ENCODE results near the gene TKFC.

The TKFC gene

DNA sequence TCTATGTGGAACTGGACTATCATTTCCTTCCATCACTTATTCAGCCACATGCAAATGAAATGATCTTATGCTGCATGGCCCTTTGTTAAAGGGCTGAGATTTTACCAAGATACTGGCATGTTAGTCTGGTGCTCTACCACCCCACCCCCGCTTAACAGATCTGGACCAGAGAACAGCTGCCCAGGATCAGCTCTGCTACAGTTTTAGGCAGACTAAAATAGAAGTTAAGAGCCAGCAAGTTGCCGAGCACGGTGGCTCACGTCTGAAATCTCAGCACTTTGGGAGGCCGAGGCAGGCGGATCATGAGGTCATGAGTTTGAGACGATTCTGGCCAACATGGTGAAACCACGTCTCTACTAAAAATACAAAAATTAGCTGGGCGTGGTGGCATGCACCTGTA, 4.7 kb upstream of the TKFC start:
- no peak overlapping the region for H3K4me2 ChIP-seq (ENCODE audit: low read length)
- peaks cover 81% of the 10 kb centered on the region for H3K79me2 ChIP-seq (ENCODE audit: low read length)
- no peak overlapping the region for H3K9ac ChIP-seq (ENCODE audit: low read length)

GRCh38 chr11:61329871-61330270, 3.2 kb upstream of the TKFC start:
- H3K9ac ChIP-seq (ENCODE audit: low read length), result no peak overlapping the region
- no peak overlapping the region for H3K27ac ChIP-seq (ENCODE audit: low read length)
- H3K27me3 ChIP-seq (ENCODE audit: low read depth, low read length), result no peaks in the 10 kb centered on the region
- H3K79me2 ChIP-seq (ENCODE audit: low read length), result peaks cover 89% of the 10 kb centered on the region
- H3K4me2 ChIP-seq (ENCODE audit: low read length), result no peak overlapping the region
- no peak for TF ChIP-seq EZH2phosphoT487 (IDR thresholded peaks at IDR 0.05; ENCODE audit: low read depth)
- TF ChIP-seq, protein P1, sequence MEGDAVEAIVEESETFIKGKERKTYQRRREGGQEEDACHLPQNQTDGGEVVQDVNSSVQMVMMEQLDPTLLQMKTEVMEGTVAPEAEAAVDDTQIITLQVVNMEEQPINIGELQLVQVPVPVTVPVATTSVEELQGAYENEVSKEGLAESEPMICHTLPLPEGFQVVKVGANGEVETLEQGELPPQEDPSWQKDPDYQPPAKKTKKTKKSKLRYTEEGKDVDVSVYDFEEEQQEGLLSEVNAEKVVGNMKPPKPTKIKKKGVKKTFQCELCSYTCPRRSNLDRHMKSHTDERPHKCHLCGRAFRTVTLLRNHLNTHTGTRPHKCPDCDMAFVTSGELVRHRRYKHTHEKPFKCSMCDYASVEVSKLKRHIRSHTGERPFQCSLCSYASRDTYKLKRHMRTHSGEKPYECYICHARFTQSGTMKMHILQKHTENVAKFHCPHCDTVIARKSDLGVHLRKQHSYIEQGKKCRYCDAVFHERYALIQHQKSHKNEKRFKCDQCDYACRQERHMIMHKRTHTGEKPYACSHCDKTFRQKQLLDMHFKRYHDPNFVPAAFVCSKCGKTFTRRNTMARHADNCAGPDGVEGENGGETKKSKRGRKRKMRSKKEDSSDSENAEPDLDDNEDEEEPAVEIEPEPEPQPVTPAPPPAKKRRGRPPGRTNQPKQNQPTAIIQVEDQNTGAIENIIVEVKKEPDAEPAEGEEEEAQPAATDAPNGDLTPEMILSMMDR (IDR thresholded peaks at IDR 0.05; ENCODE audit: low read depth, low read length), result no peak
- peaks cover 46% of the 10 kb centered on the region for H3K36me3 ChIP-seq (replicated peaks; ENCODE audit: low read depth, low read length)
- no peak overlapping the region for H3K4me3 ChIP-seq (ENCODE audit: low read length)
- H2AFZ ChIP-seq (ENCODE audit: low read depth, low read length), result no peak overlapping the region
- H3K9me3 ChIP-seq (ENCODE audit: insufficient read depth, low read length), result no peaks in the 10 kb centered on the region
- H4K20me1 ChIP-seq (ENCODE audit: insufficient read depth, low read length), result peaks cover 14% of the 10 kb centered on the region
- peaks cover 20% of the 10 kb centered on the region for H3K4me1 ChIP-seq (ENCODE audit: low read length)

More for the DNA sequence above, 4.7 kb upstream of the TKFC start:
- no peak for TF ChIP-seq EZH2phosphoT487 (IDR thresholded peaks at IDR 0.05; ENCODE audit: low read depth)
- TF ChIP-seq, protein P1 (IDR thresholded peaks at IDR 0.05; ENCODE audit: low read depth, low read length), result no peak
- Histone ChIP-seq H4K20me1 (ENCODE audit: insufficient read depth, low read length) (peaks cover 14% of the 10 kb centered on the region), H3K9me3 (ENCODE audit: insufficient read depth, low read length) (no peaks in the 10 kb centered on the region), H3K4me3 (ENCODE audit: low read length) (no peak overlapping the region), H2AFZ (ENCODE audit: low read depth, low read length) (no peak overlapping the region), H3K27ac (ENCODE audit: low read length) (no peak overlapping the region), H3K36me3 (replicated peaks; ENCODE audit: low read depth, low read length) (peaks cover 58% of the 10 kb centered on the region), H3K4me1 (ENCODE audit: low read length) (peaks cover 13% of the 10 kb centered on the region), H3K27me3 (ENCODE audit: low read depth, low read length) (no peaks in the 10 kb centered on the region)

DNA sequence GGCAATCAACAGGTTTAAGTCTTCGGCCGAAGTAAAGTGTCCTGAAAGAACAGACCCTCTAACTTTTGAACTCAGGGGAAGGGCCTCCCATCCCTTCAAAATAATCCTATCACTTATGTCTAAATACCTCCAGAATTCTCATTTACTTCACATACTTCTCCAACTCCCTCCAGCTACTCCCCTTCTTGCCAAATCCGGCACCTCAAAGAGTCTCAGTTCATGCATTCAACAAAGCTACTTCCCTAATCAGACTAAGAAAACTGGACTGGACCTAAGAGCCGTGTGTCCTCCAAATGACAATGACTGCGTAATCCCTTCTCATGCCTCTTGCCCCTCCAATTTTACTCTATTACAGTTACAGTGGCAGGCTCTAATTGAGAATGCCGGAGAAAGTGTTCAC, 1.4 kb upstream of the TKFC start:
- Histone ChIP-seq H3K4me1 (ENCODE audit: low read length) (peaks cover 28% of the 10 kb centered on the region), H3K9me3 (ENCODE audit: insufficient read depth, low read length) (no peaks in the 10 kb centered on the region), H4K20me1 (ENCODE audit: insufficient read depth, low read length) (peaks cover 14% of the 10 kb centered on the region), H3K27ac (ENCODE audit: low read length) (no peak overlapping the region), H3K4me2 (ENCODE audit: low read length) (peak overlapping the region; percentile 95), H2AFZ (ENCODE audit: low read depth, low read length) (no peak overlapping the region), H3K4me3 (ENCODE audit: low read length) (peak overlapping the region; percentile 89), H3K9ac (ENCODE audit: low read length) (peak overlapping the region; percentile 89), H3K79me2 (ENCODE audit: low read length) (peaks cover 73% of the 10 kb centered on the region), H3K27me3 (ENCODE audit: low read depth, low read length) (no peaks in the 10 kb centered on the region), H3K36me3 (replicated peaks; ENCODE audit: low read depth, low read length) (peaks cover 36% of the 10 kb centered on the region)
- TF ChIP-seq, protein P1 (IDR thresholded peaks at IDR 0.05; ENCODE audit: low read depth, low read length), result no peak
- TF ChIP-seq EZH2phosphoT487 (IDR thresholded peaks at IDR 0.05; ENCODE audit: low read depth), result no peak

GRCh38 chr11:61332281-61332796, 689 bp upstream of the TKFC start:
- no peaks in the 10 kb centered on the region for H3K27me3 ChIP-seq (ENCODE audit: low read depth, low read length)
- peaks cover 66% of the 10 kb centered on the region for H3K79me2 ChIP-seq (ENCODE audit: low read length)
- peaks cover 29% of the 10 kb centered on the region for H3K4me1 ChIP-seq (ENCODE audit: low read length)

More at GRCh38 chr11:61332281-61332796, 689 bp upstream of the TKFC start:
- Histone ChIP-seq H3K9me3 (ENCODE audit: insufficient read depth, low read length) (no peaks in the 10 kb centered on the region), H4K20me1 (ENCODE audit: insufficient read depth, low read length) (peaks cover 14% of the 10 kb centered on the region), H2AFZ (ENCODE audit: low read depth, low read length) (0 out of 2 replicates have a peak overlapping the region, but pooled peaks have one; percentile 50), H3K4me3 (ENCODE audit: low read length) (peak overlapping the region; percentile 89), H3K36me3 (replicated peaks; ENCODE audit: low read depth, low read length) (peaks cover 32% of the 10 kb centered on the region), H3K9ac (ENCODE audit: low read length) (peak overlapping the region; percentile 89), H3K4me2 (ENCODE audit: low read length) (peak overlapping the region; percentile 95), H3K27ac (ENCODE audit: low read length) (peak overlapping the region; percentile 46)
- TF ChIP-seq, protein P1 (IDR thresholded peaks at IDR 0.05; ENCODE audit: low read depth, low read length), result no peak
